Endodermal cell (in vitro differentiated cells): ENCODE results near the gene MBD5. TPM values are rescaled to one million over a fixed set of nuclear protein-coding genes. Genes with fewer than 3 reads are reported as not detected.

Experiments used
- DNase-seq: peaks from one replicate; pipeline ENCODE4 v3.0.0-alpha.2; 2017
- H3K27ac ChIP-seq: 2 replicates; pipeline ENCODE4 v1.5.1; 2013; ENCODE audit warnings: mild to moderate bottlenecking, low read depth, low read length, moderate library complexity
- H3K27me3 ChIP-seq: 2 replicates; pipeline ENCODE4 v1.6.1; 2013; ENCODE audit warnings: mild to moderate bottlenecking, low read length, moderate library complexity; ENCODE audit not compliant: insufficient read depth, control insufficient read depth, poor library complexity, severe bottlenecking
- H3K36me3 ChIP-seq: 2 replicates; pipeline ENCODE4 v1.7.0; 2013; ENCODE audit warnings: mild to moderate bottlenecking, low read length, moderate library complexity; ENCODE audit not compliant: control insufficient read depth, insufficient read depth
- H3K4me1 ChIP-seq: one replicate; pipeline ENCODE4 v1.7.0; 2013; ENCODE audit warnings: low read length; ENCODE audit not compliant: control insufficient read depth, insufficient read depth
- H3K4me3 ChIP-seq: 2 replicates; pipeline ENCODE4 v1.5.1; 2013; ENCODE audit warnings: mild to moderate bottlenecking, low read length, moderate library complexity
- H3K9ac ChIP-seq: 2 replicates; pipeline ENCODE4 v1.6.1; 2013; ENCODE audit warnings: mild to moderate bottlenecking, low read length, moderate library complexity; ENCODE audit not compliant: poor library complexity, severe bottlenecking; ENCODE audit errors: extremely low read depth
- H3K9me3 ChIP-seq: 2 replicates; pipeline ENCODE4 v1.6.1; 2013; ENCODE audit warnings: mild to moderate bottlenecking, low read length, moderate library complexity; ENCODE audit not compliant: control insufficient read depth
- H3K27ac Mint-ChIP-seq: 2 replicates; pipeline ENCODE4 v1.8.0; 2020; ENCODE audit warnings: mixed read lengths
- H3K27me3 Mint-ChIP-seq: 2 replicates; pipeline ENCODE4 v1.8.0; 2021; ENCODE audit warnings: mild to moderate bottlenecking, mixed read lengths; ENCODE audit not compliant: insufficient read depth
- H3K36me3 Mint-ChIP-seq: 2 replicates; pipeline ENCODE4 v1.8.0; 2020; ENCODE audit warnings: low read depth, mixed read lengths
- H3K4me1 Mint-ChIP-seq: 2 replicates; pipeline ENCODE4 v1.8.0; 2020; ENCODE audit warnings: mixed read lengths
- H3K4me3 Mint-ChIP-seq: 2 replicates; pipeline ENCODE4 v1.8.0; 2020; ENCODE audit warnings: mild to moderate bottlenecking, moderate library complexity, mixed read lengths
- H3K9me3 Mint-ChIP-seq: 2 replicates; pipeline ENCODE4 v1.8.0; 2020; ENCODE audit warnings: mild to moderate bottlenecking, mixed read lengths
- WGBS, 2 experiments: methylation state at CpG; one replicate each; pipeline versions ENCODE4 v1.1.5 to v1.1.7; 2013; ENCODE audit warnings: missing lambda C conversion rate in 2 of 2, mixed read lengths in 1 of 2; ENCODE audit not compliant: insufficient coverage in 1 of 2, insufficient read length in 1 of 2; 5-methylcytosine and 5-hydroxymethylcytosine counted together
- total RNA-seq, 2 donors: library from RNA; stranded (reverse); fragmentation: NEBNext Ultra II Directional in 1 of 2; extraction: Animal tissue kit (Norgen Biotek cat#: 25700) in 1 of 2; gene quantifications; 2 replicates in 1 of 2; 3 replicates in 1 of 2; pipeline ENCODE4 v1.2.1, GENCODE V29; 2021
- TF ChIP-seq, protein P1 (sequence below): fragments of 200-600 bp; sonication (generic); conservative IDR thresholded peaks from 2 replicates; pipeline ENCODE4 v1.5.0; 2021; ENCODE audit warnings: antibody characterized with exemption, mild to moderate bottlenecking

Gene MBD5
- total RNA-seq, 2 donors from 2014 or later = 49.1 to 55.7 TPM

DNA sequence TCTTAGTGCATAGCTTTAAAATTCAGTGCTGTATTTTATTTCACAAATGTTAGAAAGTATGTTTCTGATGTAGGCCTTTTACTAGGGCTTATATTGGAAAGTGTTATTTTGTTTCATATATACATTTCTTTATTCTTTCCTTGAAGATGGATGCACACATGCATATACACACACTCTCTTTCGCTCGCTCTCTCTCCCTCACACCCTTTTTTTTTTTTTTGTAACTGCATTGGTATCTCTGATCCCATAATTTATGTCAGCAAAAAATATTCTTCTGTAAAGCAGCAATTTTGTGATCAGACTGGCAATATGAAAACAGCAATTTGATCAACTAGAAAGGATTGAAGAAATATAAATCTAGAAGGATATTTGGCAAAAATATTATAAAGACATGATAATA lies 2.0 kb downstream of the MBD5 start:
- H3K27me3 ChIP-seq = no peaks in the 10 kb centered on the region
- H3K4me1 ChIP-seq = no peaks in the 10 kb centered on the region
- peaks cover 32% of the 10 kb centered on the region for H3K4me1 Mint-ChIP-seq
- no peaks in the 10 kb centered on the region for H3K36me3 ChIP-seq
- peak overlapping the region; percentile 87 for H3K4me3 Mint-ChIP-seq
- no peaks in the 10 kb centered on the region for H3K27me3 Mint-ChIP-seq
- H3K9me3 Mint-ChIP-seq = no peaks in the 10 kb centered on the region
- no peaks in the 10 kb centered on the region for H3K36me3 Mint-ChIP-seq
- H3K27ac Mint-ChIP-seq = no peak overlapping the region
- TF ChIP-seq, protein P1, sequence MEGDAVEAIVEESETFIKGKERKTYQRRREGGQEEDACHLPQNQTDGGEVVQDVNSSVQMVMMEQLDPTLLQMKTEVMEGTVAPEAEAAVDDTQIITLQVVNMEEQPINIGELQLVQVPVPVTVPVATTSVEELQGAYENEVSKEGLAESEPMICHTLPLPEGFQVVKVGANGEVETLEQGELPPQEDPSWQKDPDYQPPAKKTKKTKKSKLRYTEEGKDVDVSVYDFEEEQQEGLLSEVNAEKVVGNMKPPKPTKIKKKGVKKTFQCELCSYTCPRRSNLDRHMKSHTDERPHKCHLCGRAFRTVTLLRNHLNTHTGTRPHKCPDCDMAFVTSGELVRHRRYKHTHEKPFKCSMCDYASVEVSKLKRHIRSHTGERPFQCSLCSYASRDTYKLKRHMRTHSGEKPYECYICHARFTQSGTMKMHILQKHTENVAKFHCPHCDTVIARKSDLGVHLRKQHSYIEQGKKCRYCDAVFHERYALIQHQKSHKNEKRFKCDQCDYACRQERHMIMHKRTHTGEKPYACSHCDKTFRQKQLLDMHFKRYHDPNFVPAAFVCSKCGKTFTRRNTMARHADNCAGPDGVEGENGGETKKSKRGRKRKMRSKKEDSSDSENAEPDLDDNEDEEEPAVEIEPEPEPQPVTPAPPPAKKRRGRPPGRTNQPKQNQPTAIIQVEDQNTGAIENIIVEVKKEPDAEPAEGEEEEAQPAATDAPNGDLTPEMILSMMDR = no peak
- H3K27ac ChIP-seq = no peak overlapping the region
- H3K4me3 ChIP-seq = peak overlapping the region; percentile 94
- no peak for DNase-seq
- 91% methylated on average over 2 of the region's 2 CpGs; no CpG with 5 or more reads in 1 of the 2 experiments for WGBS, 2 experiments
- no peaks in the 10 kb centered on the region for H3K9me3 ChIP-seq
- H3K9ac ChIP-seq = no peak overlapping the region

DNA sequence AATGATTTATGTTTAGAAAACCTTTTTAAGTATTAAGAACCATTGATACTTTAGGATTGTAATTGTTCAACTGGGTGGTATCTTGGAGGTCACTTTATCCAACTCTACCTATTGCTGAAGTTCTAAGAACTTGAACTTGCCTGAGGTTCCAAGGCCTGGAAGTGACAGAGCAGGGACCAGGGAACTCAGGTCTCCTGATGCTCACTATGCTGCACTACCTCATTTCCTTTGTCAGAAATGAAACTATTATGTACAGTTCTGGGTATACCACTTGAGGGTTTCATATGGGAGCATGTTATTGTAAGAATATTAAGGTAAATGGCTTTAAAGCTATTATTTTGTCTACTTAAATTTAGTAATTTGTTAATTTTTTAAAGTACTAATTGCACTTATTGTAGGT lies 3.0 kb downstream of the MBD5 start:
- DNase-seq = no peak
- Mint-ChIP-seq H3K4me1 (peaks cover 23% of the 10 kb centered on the region), H3K36me3 (no peaks in the 10 kb centered on the region), H3K9me3 (no peaks in the 10 kb centered on the region), H3K27ac (no peak overlapping the region), H3K4me3 (no peak overlapping the region), H3K27me3 (no peaks in the 10 kb centered on the region)
- Histone ChIP-seq H3K9ac (no peak overlapping the region), H3K27ac (no peak overlapping the region), H3K36me3 (no peaks in the 10 kb centered on the region), H3K4me1 (no peaks in the 10 kb centered on the region), H3K27me3 (no peaks in the 10 kb centered on the region), H3K4me3 (peak overlapping the region; percentile 94), H3K9me3 (no peaks in the 10 kb centered on the region)
- TF ChIP-seq, protein P1 = no peak

DNA sequence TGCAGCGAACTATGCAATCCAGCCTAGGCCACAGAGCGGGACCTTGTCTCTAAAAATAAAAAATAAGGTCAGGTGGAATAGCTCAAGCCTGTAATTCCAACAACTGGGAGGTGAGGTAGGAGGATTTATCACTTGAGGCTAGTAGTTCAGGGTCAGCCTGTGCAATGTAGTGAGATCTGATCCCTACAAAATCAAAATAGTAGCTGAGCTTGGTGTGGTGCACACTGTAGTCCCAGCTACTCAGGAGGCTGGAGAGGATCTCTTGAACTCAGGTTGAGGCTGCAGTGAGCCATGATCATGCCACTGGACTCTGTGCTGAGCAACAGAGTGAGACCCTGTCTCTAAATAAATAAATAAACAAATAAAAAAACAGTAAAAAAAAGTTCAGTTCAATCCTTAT lies 5.7 kb downstream of the MBD5 start:
- no peak for DNase-seq
- H3K27me3 Mint-ChIP-seq = no peaks in the 10 kb centered on the region
- no peak overlapping the region for H3K4me3 ChIP-seq
- no peaks in the 10 kb centered on the region for H3K36me3 ChIP-seq
- H3K9me3 ChIP-seq = no peaks in the 10 kb centered on the region
- H3K4me3 Mint-ChIP-seq = no peak overlapping the region
- H3K9me3 Mint-ChIP-seq = no peaks in the 10 kb centered on the region
- no peaks in the 10 kb centered on the region for H3K27me3 ChIP-seq
- no peaks in the 10 kb centered on the region for H3K36me3 Mint-ChIP-seq
- no peak overlapping the region for H3K9ac ChIP-seq
- H3K27ac Mint-ChIP-seq = no peak overlapping the region
- no peaks in the 10 kb centered on the region for H3K4me1 ChIP-seq
- no peak overlapping the region for H3K27ac ChIP-seq
- peaks cover 25% of the 10 kb centered on the region for H3K4me1 Mint-ChIP-seq
- TF ChIP-seq, protein P1 = no peak
- WGBS, 2 experiments = 92 to 94% methylated on average over 2 of the region's 2 CpGs
